ENCODE data around the gene TSHZ2. TPM values are rescaled to one million over a fixed set of nuclear protein-coding genes. Genes with fewer than 3 reads are reported as not detected.
A peak's percentile ranks its signal among the peaks of the same experiment; 100 is the strongest.

TSHZ2 gene
- total RNA-seq, 6 experiments from 2014 or later: not detected

DNA sequence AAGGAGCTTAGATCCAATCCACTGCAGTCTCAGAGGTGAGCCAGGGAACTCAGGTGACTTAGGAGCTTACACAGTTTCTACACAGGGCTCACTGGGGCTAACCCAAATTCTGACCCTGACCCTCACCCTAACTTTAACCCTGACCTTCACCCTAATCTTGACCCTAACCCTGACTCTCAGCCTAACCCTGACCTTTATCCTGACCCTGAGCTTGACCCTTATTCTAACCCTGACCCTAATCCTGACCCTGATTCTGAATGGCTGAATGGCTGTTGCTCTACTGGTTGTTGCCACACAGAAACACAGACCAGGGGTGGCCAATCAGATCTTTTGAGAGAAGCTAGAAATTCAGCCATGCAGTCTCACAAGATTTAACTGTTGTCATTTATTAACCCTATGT, 180.1 kb downstream of the TSHZ2 start:
- H3K27ac Mint-ChIP-seq: no peak overlapping the region
- no peaks in the 10 kb centered on the region for H3K4me1 Mint-ChIP-seq (ENCODE audit: low read depth)
- no peak for TF ChIP-seq CTCF (IDR thresholded peaks at IDR 0.05)
- peaks cover 26% of the 10 kb centered on the region for H3K9me3 Mint-ChIP-seq
- H3K36me3 Mint-ChIP-seq (ENCODE audit: low read depth): no peaks in the 10 kb centered on the region
- DNase-seq: no peak
- no peak overlapping the region for H3K4me3 Mint-ChIP-seq
- no peaks in the 10 kb centered on the region; the same call in 1 of the 2 replicates for H3K27me3 Mint-ChIP-seq (ENCODE audit: insufficient read depth)

DNA sequence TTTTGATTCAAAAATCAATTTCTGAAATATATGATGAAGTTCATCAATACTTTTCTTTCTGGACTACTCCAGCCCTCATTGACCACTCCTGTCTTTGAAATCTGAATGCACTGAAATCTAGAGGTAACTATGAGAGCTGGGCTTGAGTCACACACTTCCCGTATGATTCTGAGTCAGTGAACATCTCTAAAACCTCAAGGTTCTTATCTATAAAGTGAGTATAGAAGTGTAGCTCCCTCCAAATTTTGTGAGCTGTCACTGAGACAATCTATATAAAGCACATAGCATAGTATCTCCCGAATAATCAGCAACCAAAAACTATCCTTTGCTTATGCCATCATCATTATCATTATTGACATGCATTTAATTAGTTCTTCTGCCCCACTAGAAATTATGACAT, 182.4 kb downstream of the TSHZ2 start:
- no peak overlapping the region for H3K27ac Mint-ChIP-seq
- H3K9me3 Mint-ChIP-seq: peaks cover 11% of the 10 kb centered on the region
- H3K4me3 Mint-ChIP-seq: no peak overlapping the region
- TF ChIP-seq CTCF (IDR thresholded peaks at IDR 0.05): no peak
- DNase-seq: no peak
- H3K27me3 Mint-ChIP-seq (ENCODE audit: insufficient read depth): no peaks in the 10 kb centered on the region; the same call in 1 of the 2 replicates
- no peaks in the 10 kb centered on the region for H3K36me3 Mint-ChIP-seq (ENCODE audit: low read depth)
- H3K4me1 Mint-ChIP-seq (ENCODE audit: low read depth): no peaks in the 10 kb centered on the region

DNA sequence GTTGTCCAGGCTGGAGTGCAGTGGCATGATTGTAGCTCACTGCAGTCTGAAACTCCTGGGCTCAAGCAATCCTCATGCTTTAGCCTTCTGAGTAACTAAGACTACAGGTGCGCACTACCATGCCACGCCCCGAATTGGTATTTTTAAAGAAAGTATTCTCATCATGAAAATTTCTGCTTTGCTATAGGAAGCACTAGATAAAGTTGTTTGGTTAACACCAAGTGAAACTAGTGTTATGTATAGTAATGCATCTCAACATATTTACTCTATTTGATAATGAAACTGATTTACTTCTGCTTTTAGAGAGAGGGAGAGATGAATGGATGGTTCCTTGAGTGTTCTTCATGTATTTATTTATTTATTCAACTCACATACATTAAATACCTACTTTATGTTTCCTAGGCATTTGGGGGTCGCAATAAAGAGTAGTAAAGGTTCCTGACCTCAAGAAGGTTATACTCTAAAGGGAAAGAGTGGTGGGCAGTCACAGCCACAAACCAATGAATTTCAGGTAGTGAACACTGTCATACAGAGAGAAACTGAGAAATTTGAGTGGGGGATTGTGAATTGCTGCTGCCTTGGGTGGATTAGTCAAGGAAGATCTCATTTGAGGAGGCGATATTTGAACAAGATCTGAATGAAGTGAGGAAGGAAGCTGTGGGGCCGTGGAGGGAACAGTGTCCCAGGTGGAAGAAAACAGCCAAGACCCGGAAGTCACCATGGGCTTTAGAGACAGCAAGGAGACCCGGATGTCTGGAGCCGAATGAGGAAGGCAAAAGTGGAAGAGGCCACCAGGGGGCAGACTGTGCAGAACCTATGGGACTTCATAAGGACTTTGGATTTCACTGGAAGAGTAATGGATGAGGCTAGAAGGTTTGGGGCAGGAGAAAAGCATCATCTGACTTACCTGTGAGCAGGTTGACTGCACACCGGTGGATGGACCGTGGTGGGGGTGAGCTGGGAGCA, 185.6 kb downstream of the TSHZ2 start:
- H3K27ac Mint-ChIP-seq: no peak overlapping the region
- peak; percentile 8 for DNase-seq

GRCh38 chr20:53159160-53159559, 187.0 kb downstream of the TSHZ2 start:
- no peaks in the 10 kb centered on the region; the same call in 1 of the 2 replicates for H3K27me3 Mint-ChIP-seq (ENCODE audit: insufficient read depth)
- no peaks in the 10 kb centered on the region for H3K4me1 Mint-ChIP-seq (ENCODE audit: low read depth)
- H3K36me3 Mint-ChIP-seq (ENCODE audit: low read depth): no peaks in the 10 kb centered on the region
- H3K4me3 Mint-ChIP-seq: no peak overlapping the region
- no peak overlapping the region for H3K27ac Mint-ChIP-seq
- H3K9me3 Mint-ChIP-seq: no peaks in the 10 kb centered on the region; the same call in 1 of the 2 replicates
- DNase-seq: no peak
- no peak for TF ChIP-seq CTCF (IDR thresholded peaks at IDR 0.05)

More for the DNA sequence above, 185.6 kb downstream of the TSHZ2 start:
- Mint-ChIP-seq H3K4me1 (ENCODE audit: low read depth) (no peaks in the 10 kb centered on the region), H3K4me3 (no peak overlapping the region), H3K9me3 (peaks cover 4% of the 10 kb centered on the region; the same call in 1 of the 2 replicates), H3K27me3 (ENCODE audit: insufficient read depth) (no peaks in the 10 kb centered on the region; the same call in 1 of the 2 replicates), H3K36me3 (ENCODE audit: low read depth) (no peaks in the 10 kb centered on the region)
- TF ChIP-seq CTCF (IDR thresholded peaks at IDR 0.05): peak; percentile 75

GRCh38 chr20:53161073-53161472, 188.9 kb downstream of the TSHZ2 start:
- Mint-ChIP-seq H3K9me3 (peaks cover 2% of the 10 kb centered on the region), H3K4me3 (no peak overlapping the region), H3K27me3 (ENCODE audit: insufficient read depth) (no peaks in the 10 kb centered on the region; the same call in 1 of the 2 replicates), H3K36me3 (ENCODE audit: low read depth) (no peaks in the 10 kb centered on the region), H3K27ac (no peak overlapping the region), H3K4me1 (ENCODE audit: low read depth) (no peaks in the 10 kb centered on the region)
- DNase-seq: no peak
- TF ChIP-seq CTCF (IDR thresholded peaks at IDR 0.05): no peak
